RWPE1 (cell line): Measurements from ENCODE around the gene DENND2D.

Experiments
- CTCF ChIA-PET: fragments of 350-600 bp; sonication (Branson Sonifier 250); formaldehyde crosslinking; extraction: SDS; loops from one replicate; lab custom pipeline; 2021; lab: Yijun Ruan, JAX
- POLR2A ChIA-PET: fragments of 400-600 bp; formaldehyde crosslinking; extraction: SDS; loops from one replicate; lab custom pipeline; 2020; ENCODE audit warnings: antibody characterized with exemption; ENCODE audit not compliant: low non-redundant PET; lab: Yijun Ruan, JAX
- DNase-seq: peaks from one replicate; pipeline ENCODE4 v3.0.0; 2012; ENCODE audit warnings: low spot score
- H3K27ac ChIP-seq: fragments of 450-650 bp; 2 replicates; pipeline ENCODE4 v1.5.1; 2017
- TF ChIP-seq, protein P1 (sequence below): fragments of 450-650 bp; conservative IDR thresholded peaks from 2 replicates; pipeline ENCODE4 v1.5.1; 2017; ENCODE audit warnings: low read depth, mild to moderate bottlenecking

DENND2D gene

GRCh38 chr1:111195002-111195684, 5.3 kb downstream of the DENND2D start:
- ChIA-PET CTCF (interaction anchor here (0.7 kb wide), 1 partner anchor 186 kb away, joined by 3 read pairs; no protein-coding TSS in a partner anchor), POLR2A (no interaction called here)
- no peak overlapping the region for H3K27ac ChIP-seq
- DNase-seq, result no peak
- TF ChIP-seq, protein P1, sequence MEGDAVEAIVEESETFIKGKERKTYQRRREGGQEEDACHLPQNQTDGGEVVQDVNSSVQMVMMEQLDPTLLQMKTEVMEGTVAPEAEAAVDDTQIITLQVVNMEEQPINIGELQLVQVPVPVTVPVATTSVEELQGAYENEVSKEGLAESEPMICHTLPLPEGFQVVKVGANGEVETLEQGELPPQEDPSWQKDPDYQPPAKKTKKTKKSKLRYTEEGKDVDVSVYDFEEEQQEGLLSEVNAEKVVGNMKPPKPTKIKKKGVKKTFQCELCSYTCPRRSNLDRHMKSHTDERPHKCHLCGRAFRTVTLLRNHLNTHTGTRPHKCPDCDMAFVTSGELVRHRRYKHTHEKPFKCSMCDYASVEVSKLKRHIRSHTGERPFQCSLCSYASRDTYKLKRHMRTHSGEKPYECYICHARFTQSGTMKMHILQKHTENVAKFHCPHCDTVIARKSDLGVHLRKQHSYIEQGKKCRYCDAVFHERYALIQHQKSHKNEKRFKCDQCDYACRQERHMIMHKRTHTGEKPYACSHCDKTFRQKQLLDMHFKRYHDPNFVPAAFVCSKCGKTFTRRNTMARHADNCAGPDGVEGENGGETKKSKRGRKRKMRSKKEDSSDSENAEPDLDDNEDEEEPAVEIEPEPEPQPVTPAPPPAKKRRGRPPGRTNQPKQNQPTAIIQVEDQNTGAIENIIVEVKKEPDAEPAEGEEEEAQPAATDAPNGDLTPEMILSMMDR, result no peak

DNA sequence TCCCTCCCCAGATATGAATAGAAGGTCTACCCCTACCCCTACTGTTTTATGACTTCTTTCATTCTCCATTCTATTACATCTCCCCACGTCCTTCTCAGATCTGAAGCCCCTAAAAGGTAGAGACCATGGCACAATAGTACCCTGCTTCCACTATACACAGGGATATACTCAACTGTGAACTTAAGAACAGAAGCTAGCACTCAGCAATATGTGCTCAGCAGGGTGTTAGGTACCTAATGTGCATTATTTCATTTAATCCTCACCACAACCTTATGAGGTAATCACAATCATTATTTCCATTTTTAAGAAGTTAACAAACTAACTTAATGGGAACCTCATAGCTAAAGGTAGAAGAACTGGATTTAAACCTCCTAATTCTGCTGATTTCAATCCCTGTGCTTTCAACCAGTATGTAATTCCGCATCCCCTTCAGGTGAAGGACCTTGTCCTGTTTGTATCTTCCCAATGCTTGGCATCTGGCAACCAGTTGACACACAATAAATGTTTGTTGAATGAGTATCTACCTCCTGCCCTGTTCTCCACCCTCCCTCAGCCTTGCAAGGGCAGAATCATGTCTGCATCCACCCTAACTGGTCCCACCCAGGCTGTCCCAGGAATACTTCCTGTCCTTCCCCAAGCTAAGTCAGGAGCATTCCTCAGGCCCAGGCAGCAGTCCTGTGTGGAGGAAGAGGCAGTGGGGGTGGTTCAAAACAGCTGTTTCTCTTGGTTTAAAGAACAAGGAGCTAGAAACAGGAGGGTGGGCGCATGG, 6.5 kb downstream of the DENND2D start:
- ChIA-PET POLR2A (no interaction called here), CTCF (no interaction called here)
- H3K27ac ChIP-seq, result no peak overlapping the region
- DNase-seq, result no peak
- TF ChIP-seq, protein P1, result no peak

DNA sequence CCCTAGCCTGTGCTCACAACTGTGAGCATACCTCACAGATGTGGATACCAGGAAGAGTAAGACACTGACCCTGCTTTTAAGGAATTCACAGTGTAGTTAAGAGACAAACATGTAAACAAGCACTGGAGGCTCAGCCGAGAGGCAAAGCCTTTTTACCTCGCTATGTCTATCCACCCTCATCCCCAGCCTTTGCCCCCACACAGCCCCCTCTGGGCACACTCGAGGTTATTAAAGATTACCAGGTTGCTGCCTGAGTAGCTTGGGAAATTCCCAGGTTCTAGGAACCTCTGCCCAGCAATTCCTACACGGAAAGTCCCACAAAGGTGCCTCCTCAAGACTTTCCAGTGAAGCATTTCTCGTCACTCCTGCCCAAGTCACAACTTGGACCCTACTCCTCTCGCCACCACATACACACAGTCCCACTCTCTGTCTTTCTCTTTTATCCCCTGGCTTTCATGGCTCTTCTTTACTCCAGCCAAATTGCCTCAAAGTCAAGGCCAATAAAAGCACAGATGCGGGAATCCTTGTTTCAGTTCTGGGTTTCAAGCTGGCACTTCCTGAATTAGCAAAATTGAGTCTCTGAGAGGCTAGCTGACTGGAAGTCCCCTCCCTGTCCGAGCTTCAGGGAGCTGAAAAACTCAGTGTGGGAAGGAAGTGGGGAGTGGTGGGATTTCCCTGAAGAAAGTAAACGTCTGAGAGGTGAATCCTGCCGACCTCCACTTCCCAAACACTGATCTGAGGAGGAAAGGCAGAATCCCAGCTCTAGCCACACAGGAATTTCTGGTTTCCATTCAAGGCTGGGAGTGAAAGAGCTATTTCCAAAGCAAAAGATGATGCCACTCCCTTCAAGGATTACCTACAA, 7.6 kb downstream of the DENND2D start:
- ChIA-PET CTCF (interaction anchor here (0.6 kb wide), 1 partner anchor 855 kb away, joined by 3 read pairs; no protein-coding TSS in a partner anchor), POLR2A (no interaction called here)
- no peak overlapping the region for H3K27ac ChIP-seq

DNA sequence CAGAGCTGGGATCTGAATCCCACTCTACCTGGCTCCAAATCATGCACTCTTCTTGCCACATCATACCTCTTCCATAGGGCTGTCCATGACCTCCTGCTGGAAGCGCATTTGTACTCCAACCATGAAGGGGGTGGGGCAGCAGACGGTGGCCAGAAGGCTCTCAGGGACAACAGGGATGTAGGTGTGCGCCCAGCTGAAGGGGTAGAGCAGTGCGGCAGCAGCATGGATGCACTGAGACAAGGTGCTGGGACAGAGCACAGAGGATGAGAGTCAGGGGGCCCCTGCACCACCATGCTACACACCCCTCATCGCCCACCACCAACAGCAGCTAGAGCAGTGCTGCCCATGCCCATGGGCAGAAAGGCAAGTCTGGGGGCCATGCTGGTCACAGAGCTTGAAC, 8.4 kb downstream of the DENND2D start:
- TF ChIP-seq, protein P1, result no peak
- DNase-seq, result no peak
- CTCF ChIA-PET, result interaction anchor here (0.6 kb wide), 1 partner anchor 1135 kb away, joined by 6 read pairs; no protein-coding TSS in a partner anchor
- no peak overlapping the region for H3K27ac ChIP-seq
- POLR2A ChIA-PET, result interaction anchor here (0.5 kb wide), 1 partner anchor 25 kb away, joined by 5 read pairs; no protein-coding TSS in a partner anchor

More for the DNA sequence above, 7.6 kb downstream of the DENND2D start:
- TF ChIP-seq, protein P1, result no peak
- DNase-seq, result no peak

GRCh38 chr1:111191496-111191895, 8.9 kb downstream of the DENND2D start:
- H3K27ac ChIP-seq, result no peak overlapping the region
- no peak for DNase-seq
- ChIA-PET CTCF (interaction anchor here (0.6 kb wide), 1 partner anchor 1135 kb away, joined by 6 read pairs; no protein-coding TSS in a partner anchor), POLR2A (interaction anchor here (0.5 kb wide), 1 partner anchor 24 kb away, joined by 5 read pairs; no protein-coding TSS in a partner anchor)
- TF ChIP-seq, protein P1, result no peak

DNA sequence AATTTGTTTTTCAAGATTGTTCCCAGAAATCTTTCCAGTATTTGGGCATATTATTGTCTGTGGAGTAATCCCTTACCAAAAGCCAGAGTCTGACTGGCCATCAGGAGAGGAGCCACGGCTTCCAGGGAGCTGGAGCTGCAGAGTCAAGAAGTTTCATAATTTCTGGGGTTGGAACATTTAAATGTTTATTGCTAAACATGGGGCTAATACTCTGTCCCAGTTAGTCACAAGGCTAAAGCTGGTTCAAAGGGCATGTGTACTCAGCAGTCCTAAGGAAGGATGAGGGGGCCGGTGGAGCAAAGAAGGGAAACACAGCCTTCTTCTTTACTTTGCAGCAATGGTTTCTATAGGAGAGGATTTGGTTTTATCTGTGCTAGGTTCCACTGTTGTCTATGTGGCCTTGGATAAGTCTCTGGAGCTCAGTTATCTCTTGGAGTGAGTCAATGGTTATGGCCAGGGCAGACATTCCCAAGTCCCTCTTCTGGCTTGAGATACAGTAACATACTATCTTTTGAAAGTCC, 9.5 kb downstream of the DENND2D start:
- TF ChIP-seq, protein P1, result no peak
- POLR2A ChIA-PET, result no interaction called here
- no peak overlapping the region for H3K27ac ChIP-seq
- DNase-seq, result no peak
- CTCF ChIA-PET, result no interaction called here
